HepG2 (cell line): Measurements from ENCODE around the gene DLG2. TPM values are rescaled to one million over a fixed set of nuclear protein-coding genes. Genes with fewer than 3 reads are reported as not detected.

Experiments
- FLYWCH1 ChIP-seq: sonication (generic); formaldehyde crosslinking; IDR thresholded peaks from 2 replicates; pipeline ENCODE4 v1.8.1; 2023; ENCODE audit warnings: mild to moderate bottlenecking, missing genetic modification reagents
- GFI1 ChIP-seq: sonication (generic); formaldehyde crosslinking; IDR thresholded peaks from 2 replicates; pipeline ENCODE4 v1.5.0; 2020; ENCODE audit warnings: missing genetic modification reagents, mild to moderate bottlenecking, borderline replicate concordance
- LCORL ChIP-seq, 2 experiments: fragments of 450-650 bp in 1 of 2; sonication (generic) in 1 of 2; formaldehyde crosslinking in 1 of 2; IDR thresholded peaks; 2 replicates each; pipeline versions ENCODE4 v1.5.0 to v1.6.1; 2017 to 2020; ENCODE audit warnings: antibody characterized with exemption in 1 of 2, missing genetic modification reagents in 1 of 2
- SP5 ChIP-seq: IDR thresholded peaks from 2 replicates; pipeline ENCODE4 v1.6.1; 2016; ENCODE audit warnings: low read depth, borderline replicate concordance
- THAP11 ChIP-seq: IDR thresholded peaks from 2 replicates; pipeline ENCODE4 v1.6.1; 2016; ENCODE audit warnings: missing biosample characterization, missing genetic modification reagents
- ZBTB7B ChIP-seq: sonication (generic); formaldehyde crosslinking; IDR thresholded peaks from 2 replicates; pipeline ENCODE4 v1.4.0; 2020; ENCODE audit warnings: missing genetic modification reagents
- ZNF607 ChIP-seq: sonication (generic); formaldehyde crosslinking; IDR thresholded peaks from 2 replicates; pipeline ENCODE4 v1.5.1; 2020; ENCODE audit warnings: missing genetic modification reagents, mild to moderate bottlenecking, borderline replicate concordance
- ZNF614 ChIP-seq: IDR thresholded peaks from 2 replicates; pipeline ENCODE4 v1.6.1; 2018; ENCODE audit warnings: missing biosample characterization, missing genetic modification reagents, inconsistent platforms, borderline replicate concordance
- ZNF674 ChIP-seq: sonication (generic); formaldehyde crosslinking; IDR thresholded peaks from 2 replicates; pipeline ENCODE4 v1.5.0; 2020; ENCODE audit warnings: low read depth, mild to moderate bottlenecking, missing genetic modification reagents
- ZNF776 ChIP-seq: sonication (generic); formaldehyde crosslinking; IDR thresholded peaks from 2 replicates; pipeline ENCODE4 v1.4.0; 2020; ENCODE audit warnings: mild to moderate bottlenecking, missing genetic modification reagents
- ZNF781 ChIP-seq: sonication (generic); formaldehyde crosslinking; IDR thresholded peaks from 2 replicates; pipeline ENCODE4 v1.5.1; 2020; ENCODE audit warnings: borderline replicate concordance, mild to moderate bottlenecking, missing genetic modification reagents; ENCODE audit errors: not compliant biosample characterization
- polyA plus RNA-seq, 8 experiments: library from polyadenylated mRNA; depleted of rRNA in 3 of 8; stranded (reverse) in 7 of 8; unstranded in 1 of 8; fragments of >200 nt; fragmentation: Illumina TruSeq in 4 of 8; extraction: Trizol in 4 of 8; gene quantifications; 2 replicates each; pipeline versions ENCODE4 v1.2.1 to v1.2.3, GENCODE V29; 2011 to 2016; ENCODE audit warnings: low read depth in 4 of 8, missing spikeins in 1 of 8, mixed read lengths in 1 of 8; ENCODE audit not compliant: insufficient read depth in 1 of 8
- total RNA-seq, 5 experiments: library from RNA; depleted of rRNA; stranded (reverse); fragments of >200 nt; fragmentation: Illumina TruSeq; extraction: Trizol; gene quantifications; 2 replicates each; pipeline ENCODE4 v1.2.3, GENCODE V29; 2016; ENCODE audit warnings: low read depth in 1 of 5
- TF ChIP-seq, protein P1 (sequence below): sonication (generic); formaldehyde crosslinking; IDR thresholded peaks from 2 replicates; pipeline ENCODE4 v1.4.0; 2020; ENCODE audit warnings: missing genetic modification reagents, borderline replicate concordance
- TF ChIP-seq, protein P2 (sequence below): IDR thresholded peaks from 2 replicates; pipeline ENCODE4 v1.6.1; 2018; ENCODE audit warnings: missing genetic modification reagents, mild to moderate bottlenecking, missing compliant biosample characterization
- TF ChIP-seq, protein P3 (sequence below): sonication (generic); formaldehyde crosslinking; IDR thresholded peaks from 2 replicates; pipeline ENCODE4 v1.4.0; 2020; ENCODE audit warnings: mild to moderate bottlenecking, low read depth, missing genetic modification reagents

The DLG2 gene
- total and polyA plus RNA-seq, 2 of the 13 experiments (the other 11 are each of a cell fraction or from before 2014, with no cell fraction given), result 0.46 to 1.0 TPM

DNA sequence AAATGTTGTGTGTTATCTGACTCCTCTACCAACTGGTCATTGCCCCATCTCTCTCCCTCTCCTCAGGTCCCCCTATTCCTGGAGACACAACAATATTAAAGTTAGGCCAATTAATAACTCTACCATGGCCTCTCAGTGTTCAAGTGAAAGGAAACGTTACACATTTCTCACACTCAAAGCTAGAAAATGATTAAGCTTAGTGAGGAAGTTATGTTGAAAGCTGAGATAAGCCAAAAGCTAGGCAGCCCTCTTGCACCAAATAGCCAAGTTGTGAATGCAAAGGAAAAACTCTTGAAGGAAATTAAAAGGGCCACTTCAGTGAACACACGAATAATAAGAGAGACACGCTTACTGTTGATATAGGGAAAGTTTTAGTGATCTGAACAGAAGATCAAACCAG lies 6.9 kb downstream of the DLG2 start (continued):
- TF ChIP-seq ZNF607 (CRISPR knock-in tag) (no peak), GFI1 (no peak), ZNF781 (CRISPR knock-in tag) (no peak), ZBTB7B (CRISPR knock-in tag) (no peak), THAP11 (CRISPR knock-in tag) (no peak), ZNF776 (CRISPR knock-in tag) (no peak), SP5 (no peak), LCORL (IDR thresholded peaks at IDR 0.05) (no peak), LCORL (CRISPR knock-in tag; IDR thresholded peaks at IDR 0.05) (no peak), FLYWCH1 (CRISPR knock-in tag) (no peak), ZNF674 (CRISPR knock-in tag) (no peak), ZNF614 (CRISPR knock-in tag) (no peak)
- TF ChIP-seq, protein P1, sequence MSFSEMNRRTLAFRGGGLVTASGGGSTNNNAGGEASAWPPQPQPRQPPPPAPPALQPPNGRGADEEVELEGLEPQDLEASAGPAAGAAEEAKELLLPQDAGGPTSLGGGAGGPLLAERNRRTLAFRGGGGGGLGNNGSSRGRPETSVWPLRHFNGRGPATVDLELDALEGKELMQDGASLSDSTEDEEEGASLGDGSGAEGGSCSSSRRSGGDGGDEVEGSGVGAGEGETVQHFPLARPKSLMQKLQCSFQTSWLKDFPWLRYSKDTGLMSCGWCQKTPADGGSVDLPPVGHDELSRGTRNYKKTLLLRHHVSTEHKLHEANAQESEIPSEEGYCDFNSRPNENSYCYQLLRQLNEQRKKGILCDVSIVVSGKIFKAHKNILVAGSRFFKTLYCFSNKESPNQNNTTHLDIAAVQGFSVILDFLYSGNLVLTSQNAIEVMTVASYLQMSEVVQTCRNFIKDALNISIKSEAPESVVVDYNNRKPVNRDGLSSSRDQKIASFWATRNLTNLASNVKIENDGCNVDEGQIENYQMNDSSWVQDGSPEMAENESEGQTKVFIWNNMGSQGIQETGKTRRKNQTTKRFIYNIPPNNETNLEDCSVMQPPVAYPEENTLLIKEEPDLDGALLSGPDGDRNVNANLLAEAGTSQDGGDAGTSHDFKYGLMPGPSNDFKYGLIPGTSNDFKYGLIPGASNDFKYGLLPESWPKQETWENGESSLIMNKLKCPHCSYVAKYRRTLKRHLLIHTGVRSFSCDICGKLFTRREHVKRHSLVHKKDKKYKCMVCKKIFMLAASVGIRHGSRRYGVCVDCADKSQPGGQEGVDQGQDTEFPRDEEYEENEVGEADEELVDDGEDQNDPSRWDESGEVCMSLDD (CRISPR knock-in tag), result no peak
- TF ChIP-seq, protein P2, sequence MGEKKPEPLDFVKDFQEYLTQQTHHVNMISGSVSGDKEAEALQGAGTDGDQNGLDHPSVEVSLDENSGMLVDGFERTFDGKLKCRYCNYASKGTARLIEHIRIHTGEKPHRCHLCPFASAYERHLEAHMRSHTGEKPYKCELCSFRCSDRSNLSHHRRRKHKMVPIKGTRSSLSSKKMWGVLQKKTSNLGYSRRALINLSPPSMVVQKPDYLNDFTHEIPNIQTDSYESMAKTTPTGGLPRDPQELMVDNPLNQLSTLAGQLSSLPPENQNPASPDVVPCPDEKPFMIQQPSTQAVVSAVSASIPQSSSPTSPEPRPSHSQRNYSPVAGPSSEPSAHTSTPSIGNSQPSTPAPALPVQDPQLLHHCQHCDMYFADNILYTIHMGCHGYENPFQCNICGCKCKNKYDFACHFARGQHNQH (CRISPR knock-in tag), result no peak
- TF ChIP-seq, protein P3, sequence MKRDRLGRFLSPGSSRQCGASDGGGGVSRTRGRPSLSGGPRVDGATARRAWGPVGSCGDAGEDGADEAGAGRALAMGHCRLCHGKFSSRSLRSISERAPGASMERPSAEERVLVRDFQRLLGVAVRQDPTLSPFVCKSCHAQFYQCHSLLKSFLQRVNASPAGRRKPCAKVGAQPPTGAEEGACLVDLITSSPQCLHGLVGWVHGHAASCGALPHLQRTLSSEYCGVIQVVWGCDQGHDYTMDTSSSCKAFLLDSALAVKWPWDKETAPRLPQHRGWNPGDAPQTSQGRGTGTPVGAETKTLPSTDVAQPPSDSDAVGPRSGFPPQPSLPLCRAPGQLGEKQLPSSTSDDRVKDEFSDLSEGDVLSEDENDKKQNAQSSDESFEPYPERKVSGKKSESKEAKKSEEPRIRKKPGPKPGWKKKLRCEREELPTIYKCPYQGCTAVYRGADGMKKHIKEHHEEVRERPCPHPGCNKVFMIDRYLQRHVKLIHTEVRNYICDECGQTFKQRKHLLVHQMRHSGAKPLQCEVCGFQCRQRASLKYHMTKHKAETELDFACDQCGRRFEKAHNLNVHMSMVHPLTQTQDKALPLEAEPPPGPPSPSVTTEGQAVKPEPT (CRISPR knock-in tag), result no peak
